Stimulated activated CD8-positive, alpha-beta memory T cell treated with anti-CD3 and anti-CD28 coated beads, Interleukin-12 subunit alpha, Interleukin-12 subunit beta, amount 100 ng/mL, for 24 hours (primary cell): ENCODE measurements around the gene HAUS7.
A peak's percentile ranks its signal among the peaks of the same experiment; 100 is the strongest.

Experiments
- DNase-seq: peaks from one replicate; pipeline ENCODE4 v3.0.0-alpha.2; 2020; ENCODE audit errors: extremely low read depth

HAUS7 gene

DNA sequence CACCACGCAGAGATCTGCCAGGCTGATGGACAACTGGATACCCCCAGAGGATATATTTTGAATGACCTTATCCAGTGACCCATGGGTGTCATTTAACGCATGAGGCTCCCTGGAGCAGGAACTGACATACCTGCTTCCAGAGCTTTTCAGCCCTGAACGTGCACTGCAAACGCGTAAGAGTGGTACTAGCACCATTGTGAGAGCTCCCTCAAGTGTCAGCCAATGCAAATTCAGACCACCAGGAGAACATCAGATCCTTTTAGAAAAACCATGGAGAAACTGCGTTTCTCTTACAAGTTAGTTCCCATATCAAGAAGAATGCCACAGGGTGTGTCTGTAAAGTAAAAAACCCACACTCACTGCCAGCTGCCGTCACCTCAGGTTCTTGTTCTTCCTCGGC, 31.8 kb downstream of the HAUS7 start:
- DNase-seq: no peak

DNA sequence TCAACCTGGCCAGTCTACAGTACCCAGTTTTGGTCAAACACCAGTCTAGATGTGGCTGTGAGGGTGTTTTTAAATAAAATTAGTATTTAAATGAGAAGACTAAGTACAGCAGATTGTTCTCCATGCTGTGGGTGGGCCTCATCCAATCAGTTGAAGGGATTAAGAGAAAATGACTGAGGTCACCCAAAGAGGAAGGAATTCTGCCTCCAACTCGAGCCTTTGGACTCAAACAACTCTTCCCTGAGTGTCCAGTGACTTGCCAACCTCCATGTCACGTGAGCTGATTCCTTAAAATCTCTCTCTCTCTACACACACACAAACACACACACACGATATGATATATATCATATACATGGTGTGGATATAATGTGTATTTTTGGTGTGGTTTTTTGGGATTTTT, 34.5 kb downstream of the HAUS7 start:
- DNase-seq: no peak

DNA sequence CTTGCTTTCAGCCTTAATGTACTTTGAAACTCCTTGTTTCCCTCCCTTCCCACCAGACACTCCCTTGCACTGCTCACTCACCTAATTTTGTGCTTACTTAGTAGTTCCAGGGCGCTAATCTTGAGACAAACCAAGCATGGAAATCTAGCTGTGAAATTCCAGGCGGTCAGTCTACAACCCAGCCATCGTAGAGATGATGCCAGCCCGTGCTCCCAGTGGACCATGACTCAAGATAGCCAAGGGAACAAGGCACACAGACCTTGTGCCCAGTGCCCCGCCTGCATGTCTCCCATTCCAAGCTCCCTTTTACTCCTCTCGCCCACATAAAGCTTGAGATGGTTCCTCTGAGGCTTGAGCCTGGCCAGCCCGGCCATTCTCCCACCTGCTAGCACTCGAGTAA, 35.6 kb downstream of the HAUS7 start:
- DNase-seq: no peak

DNA sequence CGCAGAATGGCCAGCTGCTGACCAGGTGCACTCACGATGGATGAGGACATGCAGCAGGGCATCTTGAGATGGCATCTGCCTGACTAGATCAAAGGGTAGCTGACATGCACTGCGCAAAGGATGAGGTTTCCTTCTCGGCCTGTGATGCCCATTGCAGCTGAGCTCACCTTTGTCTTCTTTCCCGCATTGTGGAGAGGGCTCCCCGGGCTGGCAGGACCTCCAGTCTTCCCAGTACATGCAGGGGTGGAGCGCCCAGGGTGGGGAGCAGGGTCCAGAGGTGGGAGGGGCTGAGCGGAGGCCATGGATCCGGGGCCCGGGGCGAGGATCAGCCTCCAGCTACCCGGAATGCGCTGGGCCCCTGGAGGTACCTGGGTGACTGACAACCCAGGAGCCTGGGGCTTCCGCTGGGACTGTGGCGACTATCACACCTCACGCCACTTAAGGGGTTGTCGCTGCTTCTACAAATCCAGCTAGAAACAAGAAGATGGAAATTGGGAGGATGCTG, 36.5 kb downstream of the HAUS7 start:
- DNase-seq: no peak

DNA sequence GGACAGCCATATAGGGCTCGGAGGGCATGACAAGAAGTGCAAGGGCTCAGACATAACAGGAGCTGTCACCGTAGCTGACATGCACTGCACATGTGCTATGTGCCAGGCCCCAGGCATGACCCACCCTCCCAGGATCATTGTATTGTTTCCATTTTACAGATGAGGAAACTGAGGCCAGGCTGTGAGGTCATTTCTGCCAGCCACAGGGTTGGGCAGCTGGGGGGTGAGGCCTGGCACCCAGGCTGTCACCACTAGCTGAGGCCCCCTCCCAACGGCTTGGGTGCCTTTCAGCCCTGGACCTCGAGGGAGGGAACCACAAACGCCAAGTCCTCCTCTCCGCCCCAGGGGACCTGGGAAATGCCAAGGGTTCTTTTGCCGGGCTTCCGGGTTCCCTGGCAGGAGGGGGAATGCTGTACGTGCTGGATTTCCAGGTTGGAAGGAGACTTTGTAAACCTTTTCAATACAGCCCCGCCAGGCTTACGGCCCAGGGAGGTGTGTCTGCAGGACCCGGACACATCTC, 37.2 kb downstream of the HAUS7 start:
- DNase-seq: no peak

DNA sequence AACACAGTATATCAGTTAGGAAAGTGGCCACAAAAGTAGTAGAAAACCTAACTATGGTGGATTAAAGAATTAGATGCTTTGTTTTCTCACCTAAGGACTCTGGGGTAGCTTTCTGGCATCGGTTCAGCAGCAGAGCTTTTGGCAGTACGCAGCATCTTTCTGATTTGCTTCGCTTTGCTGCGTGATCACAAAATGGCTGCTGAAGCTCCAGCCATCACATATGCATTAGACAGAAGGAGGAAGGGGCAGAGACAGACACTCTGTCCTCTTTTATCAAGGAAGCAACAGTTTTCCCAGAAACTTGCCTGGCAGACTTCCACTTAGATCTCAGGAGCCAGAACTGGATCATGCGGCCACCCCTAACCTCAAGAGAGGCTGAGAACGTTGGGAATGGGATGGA, 39.6 kb downstream of the HAUS7 start:
- DNase-seq: no peak

DNA sequence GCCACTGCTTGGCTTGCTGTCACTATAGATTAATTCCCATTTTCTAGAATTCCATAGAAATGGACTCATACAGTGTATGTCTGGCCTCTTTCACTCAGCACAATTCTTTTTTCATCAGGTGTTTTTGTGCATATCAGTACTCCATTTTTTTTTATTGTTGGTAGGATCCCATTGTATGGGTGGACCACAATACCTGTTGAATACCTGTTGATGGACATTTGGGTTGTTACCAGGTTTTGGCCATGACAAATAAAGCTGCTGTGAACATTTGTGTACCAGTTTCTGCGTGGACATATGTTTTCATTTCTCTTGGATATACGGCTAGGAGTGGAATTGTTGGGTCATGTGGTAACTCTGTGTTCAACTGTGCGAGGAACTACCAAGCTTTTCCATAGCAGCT, 44.2 kb downstream of the HAUS7 start:
- no peak for DNase-seq

DNA sequence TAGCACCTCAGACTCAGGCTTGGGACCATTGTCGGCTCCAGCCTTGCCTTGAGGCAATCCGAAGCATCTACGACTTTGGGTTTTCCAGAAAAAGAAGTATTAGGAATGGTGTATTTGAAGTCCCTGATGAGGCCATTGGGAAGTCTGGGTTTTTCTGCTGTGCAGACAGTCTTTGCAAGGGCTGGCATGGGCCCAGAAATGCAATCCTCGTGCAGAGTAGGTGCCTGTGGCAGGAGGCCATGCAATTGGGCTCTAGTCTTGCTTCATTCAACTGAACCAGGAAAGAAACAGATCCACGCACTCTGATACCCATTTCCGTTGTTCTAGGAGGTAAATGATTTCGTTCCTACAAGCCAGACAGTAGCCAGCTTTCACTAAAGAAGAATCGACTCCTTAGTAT, 46.7 kb downstream of the HAUS7 start:
- DNase-seq: no peak

DNA sequence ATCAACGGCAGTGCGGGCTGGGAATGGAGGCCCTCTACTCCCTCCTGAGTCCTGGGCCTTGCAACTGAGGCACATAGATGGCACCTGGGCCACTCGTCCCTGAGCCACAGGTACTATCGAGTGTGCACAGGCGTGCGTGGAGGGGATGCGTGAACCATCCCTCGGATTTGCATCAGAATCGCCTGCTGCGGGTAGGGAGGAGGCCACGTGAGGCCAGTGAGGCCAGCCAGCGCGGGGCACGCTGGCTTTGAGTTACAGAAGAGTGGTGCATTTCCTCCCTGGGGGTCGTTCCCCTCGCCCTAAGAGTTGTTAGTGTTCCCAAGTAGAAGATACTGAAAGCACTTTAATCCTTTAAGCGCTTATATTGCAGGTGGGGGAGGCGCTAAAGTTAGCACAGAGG, 48.5 kb downstream of the HAUS7 start:
- no peak for DNase-seq

DNA sequence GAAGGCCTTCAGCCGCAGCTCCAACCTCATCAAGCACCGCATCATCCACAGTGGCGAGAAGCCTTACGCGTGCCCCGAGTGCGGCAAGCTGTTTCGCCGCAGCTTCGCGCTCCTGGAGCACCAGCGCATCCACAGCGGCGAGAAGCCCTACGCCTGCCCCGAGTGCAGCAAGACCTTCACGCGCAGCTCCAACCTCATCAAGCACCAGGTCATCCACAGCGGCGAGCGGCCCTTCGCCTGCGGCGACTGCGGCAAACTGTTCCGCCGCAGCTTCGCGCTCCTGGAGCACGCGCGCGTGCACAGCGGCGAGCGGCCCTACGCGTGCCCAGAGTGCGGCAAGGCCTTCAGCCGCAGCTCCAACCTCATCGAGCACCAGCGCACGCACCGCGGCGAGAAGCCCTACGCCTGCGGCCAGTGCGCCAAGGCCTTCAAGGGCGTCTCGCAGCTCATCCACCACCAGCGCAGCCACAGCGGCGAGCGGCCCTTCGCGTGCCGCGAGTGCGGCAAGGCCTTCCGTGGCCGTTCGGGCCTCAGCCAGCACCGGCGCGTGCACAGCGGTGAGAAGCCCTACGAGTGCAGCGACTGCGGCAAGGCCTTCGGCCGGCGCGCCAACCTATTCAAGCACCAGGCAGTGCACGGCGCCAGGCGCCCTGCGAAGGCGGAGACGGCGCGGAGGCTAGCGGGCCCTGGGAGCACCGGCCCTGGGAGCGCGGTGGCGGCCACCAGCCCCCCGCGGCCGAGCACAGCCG, 49.4 kb downstream of the HAUS7 start:
- no peak for DNase-seq

DNA sequence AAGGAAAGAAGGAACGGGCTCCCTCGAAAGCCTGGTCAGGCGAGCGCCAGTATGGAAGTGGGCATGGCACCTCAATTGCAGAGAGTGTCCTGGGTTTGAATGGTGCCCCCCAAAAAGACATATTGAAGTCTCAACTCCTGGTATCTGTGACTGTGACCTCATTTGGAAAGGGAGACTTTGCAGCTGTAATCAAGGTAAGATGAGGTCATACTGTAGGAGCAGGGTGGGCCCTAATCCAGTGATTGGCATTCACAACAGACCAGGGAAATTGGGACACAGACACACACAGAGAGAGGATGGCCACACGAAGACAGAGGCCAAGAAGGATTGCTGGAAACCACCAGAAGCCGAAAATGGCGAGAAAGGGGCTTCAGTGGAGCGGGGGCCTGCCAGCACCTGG, 52.7 kb downstream of the HAUS7 start:
- no peak for DNase-seq

DNA sequence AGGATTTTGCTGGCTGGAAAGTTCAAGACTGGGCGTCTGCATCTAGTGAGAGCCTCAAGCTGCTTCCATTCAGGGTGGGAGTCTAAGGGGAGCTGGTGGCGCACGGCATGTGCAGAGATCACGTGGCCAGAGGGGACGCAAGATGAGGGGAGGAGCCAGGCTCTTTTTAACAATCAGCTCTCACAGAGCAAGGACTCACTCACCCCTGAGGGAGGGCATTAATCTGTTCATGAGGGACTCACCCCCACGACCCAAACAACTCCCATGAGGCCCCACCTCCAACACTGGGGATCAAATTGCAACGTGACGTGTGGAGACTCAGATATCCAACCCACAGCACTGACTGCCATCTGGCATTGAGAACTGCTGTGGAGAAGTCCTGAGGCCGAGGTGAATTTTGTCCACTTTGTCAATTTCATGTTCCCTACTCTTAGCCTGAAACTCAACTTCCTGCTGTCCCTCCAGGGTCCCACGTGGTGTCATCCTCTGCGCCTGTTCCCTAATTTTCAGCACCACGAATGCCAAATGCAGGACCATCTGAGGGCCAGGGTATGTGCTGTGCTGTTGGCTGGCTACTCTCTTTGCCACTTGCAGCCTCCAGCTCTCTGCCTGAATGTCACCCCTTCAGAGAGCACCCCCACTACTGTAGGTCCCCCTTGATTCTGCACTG, 53.5 kb downstream of the HAUS7 start:
- DNase-seq: no peak

DNA sequence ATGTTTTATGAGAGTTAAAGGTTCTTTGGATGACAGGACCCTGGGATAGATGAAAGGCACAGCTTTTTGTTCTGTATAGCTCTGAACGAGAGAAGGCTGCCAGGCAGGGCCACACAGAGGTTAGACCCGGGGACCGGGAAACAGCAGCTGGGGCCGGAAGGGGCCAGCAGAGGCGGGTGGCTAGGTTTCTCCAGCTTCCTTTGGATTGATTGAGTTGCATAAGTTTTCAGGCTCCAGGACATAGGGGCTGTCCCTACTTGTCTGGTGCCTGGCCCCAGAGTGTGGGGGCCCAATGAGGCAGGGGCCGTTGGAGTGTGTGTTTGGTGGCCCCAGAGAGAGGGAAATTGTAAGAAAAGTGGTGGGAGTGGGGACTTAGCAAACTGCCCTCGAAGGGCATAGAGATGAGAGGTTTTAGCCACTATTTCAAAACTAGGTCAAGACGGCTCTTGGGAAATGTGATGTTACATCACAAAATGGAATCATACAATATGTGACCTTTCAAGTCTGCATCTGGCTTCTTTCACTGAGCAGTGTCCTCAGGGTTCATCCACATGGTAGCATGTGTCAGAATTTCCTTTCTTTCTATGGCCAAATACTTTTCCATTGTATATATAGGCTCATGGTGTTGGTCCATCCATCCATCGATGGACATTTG, 55.4 kb downstream of the HAUS7 start:
- DNase-seq: no peak

DNA sequence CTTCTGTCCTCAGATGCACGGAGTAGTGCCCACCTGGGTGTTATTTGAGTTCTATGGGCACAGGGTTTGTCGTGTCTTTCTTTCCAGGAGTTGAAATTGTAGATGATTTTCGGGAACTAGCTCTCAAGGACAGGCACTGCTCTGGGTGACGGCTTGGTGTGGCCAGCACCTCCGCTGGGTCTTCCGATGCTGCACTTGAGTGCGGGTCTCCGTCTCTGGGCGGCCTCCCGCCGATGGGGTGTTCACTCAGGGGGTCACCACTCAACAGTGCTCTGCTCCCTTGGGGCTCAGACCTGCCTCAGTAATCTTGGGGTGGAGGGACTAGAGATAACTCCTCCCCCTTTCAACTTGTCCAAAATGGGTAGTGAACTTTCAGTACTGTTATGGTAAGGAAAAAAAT, 56.6 kb downstream of the HAUS7 start:
- no peak for DNase-seq

DNA sequence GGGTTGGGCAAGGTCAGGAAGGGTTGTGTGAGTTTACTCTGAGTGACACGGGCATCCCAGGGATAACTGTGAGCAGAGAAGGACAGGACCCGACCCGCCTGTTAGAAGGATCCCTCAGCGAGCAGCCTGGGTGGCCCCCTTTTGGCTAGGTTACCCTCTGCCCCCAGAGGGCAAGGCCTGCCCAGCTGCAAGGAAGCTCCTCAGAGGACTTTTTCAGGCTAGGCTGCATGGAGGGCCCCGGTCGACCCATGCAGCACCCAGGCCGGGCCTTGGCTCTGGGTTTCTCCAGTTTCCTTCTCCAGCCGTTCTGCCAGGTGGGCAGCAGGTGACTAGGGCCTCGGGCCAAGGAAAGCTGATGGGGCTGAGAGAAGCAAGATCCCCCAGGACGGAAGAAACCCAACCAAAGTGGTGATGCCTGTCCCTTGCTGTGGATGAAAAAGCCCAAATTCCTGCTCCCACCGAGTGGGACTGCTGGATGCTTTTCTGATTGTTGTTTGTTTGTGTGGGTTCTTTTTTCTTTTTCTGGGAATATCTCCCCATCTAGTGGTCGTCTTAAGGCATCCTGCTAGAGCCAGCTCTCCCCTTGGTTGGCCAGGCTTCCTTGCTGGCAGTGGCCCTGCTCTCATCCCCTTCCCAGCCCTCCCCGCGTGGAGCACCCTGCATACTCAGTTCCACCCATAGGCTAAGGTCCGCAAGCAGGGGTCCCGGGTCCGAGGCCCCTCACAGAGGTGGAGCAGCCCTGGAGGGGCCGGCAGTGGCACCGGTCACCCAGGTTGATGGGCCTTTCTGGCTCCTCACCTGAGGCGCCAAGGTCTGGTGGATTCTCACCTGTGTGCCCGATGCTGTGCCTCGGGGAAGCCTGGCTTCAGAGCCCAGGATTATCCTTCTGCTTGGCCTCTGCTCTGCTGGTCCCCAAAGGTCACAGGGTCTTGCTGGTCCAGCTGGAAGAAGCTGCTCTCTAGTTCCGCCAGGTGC, 57.3 kb downstream of the HAUS7 start:
- DNase-seq: no peak

DNA sequence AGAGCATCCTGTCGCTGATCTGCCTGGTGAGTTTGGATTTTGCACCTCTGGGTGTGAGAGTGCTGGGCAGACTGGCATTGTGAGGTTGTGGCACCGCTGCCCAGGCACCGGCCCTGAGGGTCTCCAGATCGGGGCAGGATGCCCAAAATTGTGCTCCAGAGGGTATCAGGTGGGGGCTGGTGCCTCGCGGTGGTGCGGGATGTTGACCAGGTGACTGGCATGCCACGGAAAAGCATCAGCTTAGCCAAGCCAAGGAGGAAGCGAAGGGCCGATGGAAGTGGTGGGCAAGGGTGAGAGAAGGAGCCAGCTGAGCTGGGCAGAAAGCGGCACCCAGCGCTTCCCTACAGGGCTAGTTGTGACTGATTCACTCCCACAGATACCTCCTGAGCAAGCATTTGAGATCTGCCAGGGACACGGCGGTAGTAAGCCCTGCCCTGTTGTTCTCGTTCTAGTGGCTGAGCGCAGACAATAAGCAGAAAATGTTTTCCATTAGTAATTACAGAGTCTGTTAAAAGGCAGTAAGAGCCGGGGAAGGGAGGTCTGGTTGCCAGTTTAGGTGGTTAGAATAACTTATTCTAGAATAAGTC, 58.3 kb downstream of the HAUS7 start:
- no peak for DNase-seq

DNA sequence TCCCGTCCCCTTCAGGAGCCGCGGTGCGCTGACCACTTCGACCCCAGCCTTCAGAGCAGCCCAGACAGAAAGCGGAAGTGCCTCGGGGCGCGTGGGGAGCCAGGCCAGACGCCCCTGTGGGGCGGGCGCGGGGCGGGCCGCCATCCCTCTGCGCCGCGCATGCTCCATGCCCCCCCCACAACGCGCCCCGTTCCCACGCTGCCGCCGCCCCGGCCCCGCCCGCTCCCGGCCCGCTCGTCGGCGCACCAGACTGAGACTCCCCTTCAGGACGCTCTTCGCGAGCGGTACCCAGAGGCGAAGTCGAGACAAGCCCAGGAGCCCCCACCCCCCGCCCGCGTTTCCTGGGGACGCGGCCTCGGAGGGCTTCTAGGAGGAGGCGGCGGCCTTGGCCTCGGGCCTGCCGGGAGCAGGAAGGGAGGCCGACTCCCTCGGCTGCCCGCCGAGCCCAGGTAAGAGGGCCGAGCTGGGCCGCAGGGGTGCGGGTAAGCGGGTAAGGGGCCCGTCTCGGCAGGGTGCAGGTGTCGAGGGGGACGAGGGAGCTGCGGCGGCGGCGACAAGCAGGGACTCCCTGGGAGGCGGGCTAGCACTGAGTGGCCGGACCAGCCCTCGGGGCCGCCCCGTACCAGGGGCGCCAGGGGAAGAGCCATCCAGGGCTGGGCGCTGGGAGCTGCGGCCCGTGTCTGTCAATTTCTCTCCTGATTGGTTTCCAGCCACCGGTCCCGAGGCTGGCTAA, 59.0 kb downstream of the HAUS7 start, which contains the start of gene ZFP92:
Gene ZFP92 (plus strand): TSS at position 218 of the 733 bp plus-strand sequence. CDS start 6,851 bp downstream, outside the sequence.
- peak; percentile 1 for DNase-seq

DNA sequence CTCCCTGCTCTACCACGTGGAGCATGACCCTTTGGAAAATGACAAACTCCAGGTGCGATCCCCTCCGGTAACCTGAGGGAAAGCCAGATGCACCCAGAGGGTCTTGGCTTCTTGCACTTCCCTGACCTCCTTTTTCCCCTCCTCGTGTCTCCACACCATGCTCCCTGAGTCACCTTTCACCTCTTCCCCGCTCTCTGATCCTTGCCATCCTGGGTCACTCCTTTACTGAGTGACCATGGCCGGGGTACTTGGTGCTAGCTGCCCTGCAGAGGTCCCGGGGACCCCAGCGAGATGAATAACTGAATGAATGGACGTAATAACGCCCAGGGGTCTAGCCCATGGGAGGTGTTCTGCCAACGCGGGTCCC, 59.5 kb downstream of the HAUS7 start:
- DNase-seq: no peak

DNA sequence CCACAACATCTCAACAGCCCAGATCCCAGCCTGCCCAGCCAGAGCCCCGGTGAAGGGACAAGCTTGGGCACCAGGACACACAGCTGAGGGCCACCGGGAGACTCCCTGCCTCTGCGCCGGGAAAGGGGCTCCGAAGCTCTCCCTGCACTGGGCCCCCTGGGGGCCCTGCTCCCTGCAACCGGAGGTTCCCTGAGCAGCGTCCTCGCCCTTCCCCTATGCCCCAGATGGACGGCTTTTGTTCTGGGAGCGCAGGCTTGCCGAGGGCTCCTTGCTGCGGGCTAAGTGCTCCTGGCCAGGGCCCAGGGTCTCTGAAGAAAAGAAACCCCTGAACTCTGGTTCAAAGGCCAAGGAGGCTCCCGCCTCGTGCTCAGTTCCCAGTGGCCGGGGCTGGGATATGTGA, 60.0 kb downstream of the HAUS7 start:
- no peak for DNase-seq

DNA sequence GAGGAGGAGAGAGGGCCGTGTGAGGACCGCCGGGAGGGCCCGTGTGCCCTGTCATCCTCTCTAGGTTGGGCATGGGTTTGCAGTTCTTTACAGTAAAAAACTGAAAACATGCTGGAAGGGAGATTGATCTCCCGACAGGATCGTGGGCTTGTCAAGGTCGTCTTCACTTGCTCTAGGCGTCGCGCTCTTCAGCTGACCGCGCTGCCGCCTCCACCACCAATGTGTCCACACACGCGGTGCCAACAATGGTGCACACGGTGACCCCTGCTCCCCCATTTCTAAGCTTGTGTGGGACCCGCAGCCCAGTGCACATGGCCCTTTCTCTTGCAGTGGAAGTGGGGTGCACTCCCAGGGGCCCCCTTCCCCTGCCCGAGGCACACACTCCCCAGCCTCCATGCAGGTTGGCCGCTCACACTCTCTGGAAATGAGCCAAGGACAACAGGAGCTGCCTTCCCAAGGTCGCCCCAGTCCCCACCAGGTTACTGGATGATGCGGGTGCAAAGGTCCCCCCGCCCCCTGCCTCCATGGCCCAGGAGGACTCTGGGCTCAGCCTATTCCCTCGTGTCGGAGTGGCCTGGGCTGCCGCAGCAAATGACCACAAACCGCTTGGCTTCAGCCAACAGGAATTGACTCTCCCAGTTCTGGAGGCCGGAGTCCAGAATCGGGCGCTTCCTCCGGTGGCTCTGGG, 60.8 kb downstream of the HAUS7 start:
- no peak for DNase-seq
